IPS-20b (cell line): Measurements from ENCODE around the gene ZNF367.
"Not testable (repeated sequence)": the region's sequence is repeated elsewhere in the genome, so short reads cannot be mapped to it uniquely, and the experiment has no call there.

Experiments used
- H3K27ac ChIP-seq: one replicate; pipeline ENCODE4 v1.5.1; 2013; ENCODE audit warnings: low read length
- H3K27me3 ChIP-seq: 2 replicates; pipeline ENCODE4 v1.6.1; 2013; ENCODE audit warnings: mild to moderate bottlenecking, low read length, inconsistent platforms; ENCODE audit not compliant: insufficient read depth
- H3K36me3 ChIP-seq: 2 replicates; pipeline ENCODE4 v1.6.1; 2013; ENCODE audit warnings: low read depth, mild to moderate bottlenecking, inconsistent platforms, low read length, moderate library complexity; ENCODE audit not compliant: insufficient read depth
- H3K4me1 ChIP-seq: 2 replicates; pipeline ENCODE4 v1.6.1; 2013; ENCODE audit warnings: mild to moderate bottlenecking, control low read depth, inconsistent platforms, low read length, moderate library complexity; ENCODE audit not compliant: insufficient read depth
- H3K4me3 ChIP-seq: 2 replicates; pipeline ENCODE4 v1.5.1; 2013; ENCODE audit warnings: mild to moderate bottlenecking, low read length, inconsistent platforms
- H3K9ac ChIP-seq: 2 replicates; pipeline ENCODE4 v1.6.1; 2013; ENCODE audit warnings: low read depth, mild to moderate bottlenecking, inconsistent platforms, low read length, moderate library complexity
- H3K9me3 ChIP-seq: 2 replicates; pipeline ENCODE4 v1.6.1; 2013; ENCODE audit warnings: mild to moderate bottlenecking, low read depth, low read length, inconsistent platforms; ENCODE audit not compliant: insufficient read depth

ZNF367 gene

DNA sequence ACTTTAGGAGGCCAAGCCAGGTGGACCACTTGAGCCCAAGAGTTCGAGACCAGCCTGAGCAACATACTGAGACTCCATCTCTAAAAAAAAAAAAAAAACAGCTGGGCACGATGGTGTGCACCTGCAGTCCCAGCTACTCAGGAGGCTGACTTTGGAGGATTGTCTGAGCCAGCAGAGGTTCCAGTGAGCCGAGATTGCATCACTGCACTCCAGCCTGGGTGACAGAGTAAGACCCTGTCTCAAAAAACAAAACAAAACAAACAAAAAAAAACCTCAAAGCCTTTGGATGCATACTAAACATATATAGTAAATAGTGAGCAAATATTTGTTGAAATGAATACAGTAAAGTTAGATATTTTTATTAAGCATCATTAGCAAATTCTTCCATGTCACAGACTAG is 40.0 kb downstream of the ZNF367 start:
- Histone ChIP-seq H3K36me3 (no peaks in the 10 kb centered on the region), H3K4me3 (no peak overlapping the region), H3K9ac (no peak overlapping the region), H3K4me1 (peaks cover 12% of the 10 kb centered on the region), H3K27me3 (peaks cover 6% of the 10 kb centered on the region; the same call in 1 of the 2 replicates), H3K9me3 (no peaks in the 10 kb centered on the region), H3K27ac (no peak overlapping the region)

GRCh38 chr9:96376891-96377874 is 41.0 kb downstream of the ZNF367 start:
- H3K36me3 ChIP-seq, result no peaks in the 10 kb centered on the region
- H3K9ac ChIP-seq, result no peak overlapping the region
- H3K4me3 ChIP-seq, result no peak overlapping the region
- H3K9me3 ChIP-seq, result no peaks in the 10 kb centered on the region
- no peak overlapping the region for H3K27ac ChIP-seq
- H3K27me3 ChIP-seq, result no peaks in the 10 kb centered on the region
- H3K4me1 ChIP-seq, result peaks cover 8% of the 10 kb centered on the region; the same call in 1 of the 2 replicates

DNA sequence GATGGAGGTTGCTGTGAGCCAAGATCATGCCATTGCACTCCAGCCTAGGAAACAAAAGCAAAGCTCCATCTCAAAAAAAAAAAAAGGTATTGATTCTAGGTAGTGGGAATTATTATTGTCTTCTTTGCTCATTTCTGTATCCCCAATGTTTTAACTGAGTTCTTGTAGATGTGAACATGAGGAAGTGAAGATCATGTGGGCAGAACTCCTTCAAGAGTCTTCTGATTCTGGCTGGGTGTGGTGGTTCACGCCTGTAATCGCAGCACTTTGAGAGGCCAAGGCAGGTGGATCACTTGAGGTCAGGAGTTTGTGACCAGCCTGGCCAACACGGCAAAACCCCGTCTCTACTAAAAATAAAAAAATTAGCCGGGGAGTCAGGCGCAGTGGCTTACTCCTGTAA is 42.7 kb downstream of the ZNF367 start:
- H3K9me3 ChIP-seq, H3K4me3 ChIP-seq, H3K9ac ChIP-seq: not testable (repeated sequence)

DNA sequence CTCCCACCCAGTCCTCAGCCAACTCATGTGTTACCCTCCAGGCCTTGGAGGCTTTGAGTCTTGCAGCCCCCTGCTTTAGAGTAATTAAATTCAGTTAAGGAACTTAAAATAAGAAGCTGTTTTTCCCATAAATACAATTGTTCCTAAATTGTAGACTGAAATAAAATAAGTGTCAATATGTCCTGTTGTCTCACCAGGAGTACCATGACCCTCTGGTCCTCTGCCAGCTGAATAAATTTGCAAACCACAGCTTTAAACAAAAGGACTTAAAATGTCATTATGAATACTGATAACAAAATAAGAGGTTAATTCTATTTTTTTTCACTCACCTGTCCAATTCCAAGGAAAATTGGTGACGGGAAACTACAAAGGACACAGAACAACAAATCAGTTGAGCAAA is 50.2 kb downstream of the ZNF367 start:
- Histone ChIP-seq H3K36me3 (no peaks in the 10 kb centered on the region), H3K4me1 (no peaks in the 10 kb centered on the region), H3K27ac (no peak overlapping the region), H3K4me3 (no peak overlapping the region), H3K9ac (no peak overlapping the region), H3K9me3 (no peaks in the 10 kb centered on the region), H3K27me3 (no peaks in the 10 kb centered on the region)

More for the DNA sequence above, 42.7 kb downstream of the ZNF367 start:
- not testable (repeated sequence) for H3K27me3 ChIP-seq, H3K27ac ChIP-seq, H3K4me1 ChIP-seq, H3K36me3 ChIP-seq

DNA sequence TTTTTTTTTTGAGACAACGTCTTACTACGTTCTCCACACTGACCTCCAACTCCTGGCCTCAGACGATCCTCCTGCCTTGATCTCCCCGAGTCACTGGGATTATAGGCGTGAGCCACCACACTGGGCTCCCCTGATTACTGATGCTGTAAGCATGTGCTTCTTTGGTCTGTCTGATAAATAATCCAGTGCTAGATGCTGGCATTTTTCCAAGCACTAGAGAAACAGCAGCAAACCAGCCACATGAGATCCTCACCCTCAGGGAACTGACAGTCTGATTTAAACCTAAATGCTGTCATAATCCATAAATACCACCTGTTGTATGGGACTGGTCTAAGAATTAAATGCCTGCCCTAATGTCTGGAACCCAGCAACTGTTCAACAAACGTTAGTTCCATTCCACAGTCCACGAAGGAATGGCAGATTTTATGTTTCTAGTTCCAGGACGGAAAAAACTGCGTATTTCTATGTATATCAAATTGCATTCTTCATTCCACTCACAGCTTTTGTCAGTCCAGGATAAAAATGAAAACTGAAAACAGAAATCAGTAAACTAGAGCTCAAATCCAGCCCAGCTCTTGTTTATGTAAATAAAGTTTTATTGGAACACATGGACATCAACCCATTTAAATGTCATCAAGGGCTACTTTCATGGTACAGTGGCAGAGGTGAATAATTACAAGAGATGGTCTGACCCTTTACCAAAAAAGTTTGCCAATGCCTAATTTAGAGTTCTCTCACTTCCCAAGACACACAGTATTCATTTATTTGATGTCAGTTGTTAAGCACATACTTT is 54.8 kb downstream of the ZNF367 start:
- Histone ChIP-seq H3K4me1 (no peaks in the 10 kb centered on the region), H3K27me3 (no peaks in the 10 kb centered on the region), H3K36me3 (peaks cover 4% of the 10 kb centered on the region; the same call in 1 of the 2 replicates), H3K4me3 (no peak overlapping the region), H3K27ac (no peak overlapping the region), H3K9me3 (no peaks in the 10 kb centered on the region), H3K9ac (no peak overlapping the region)

DNA sequence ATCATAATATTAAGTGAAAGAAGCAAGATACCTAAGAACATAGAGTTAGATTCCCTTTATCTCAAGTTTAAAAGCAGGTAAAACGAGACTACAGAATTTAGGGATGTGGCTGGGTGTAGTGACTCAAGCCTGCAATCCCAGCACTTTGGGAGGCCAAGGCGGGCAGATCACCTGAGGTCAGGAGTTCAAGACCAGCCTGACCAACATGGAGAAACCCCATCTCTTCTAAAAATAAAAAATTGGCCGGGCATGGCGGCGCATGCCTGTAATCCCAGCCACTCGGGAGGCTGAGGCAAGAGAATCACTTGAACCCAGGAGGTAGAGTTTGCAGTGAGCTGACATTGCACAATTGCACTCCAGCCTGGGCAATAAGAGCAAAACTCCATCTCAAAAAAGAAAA is 56.1 kb downstream of the ZNF367 start:
- H3K9ac ChIP-seq, H3K27me3 ChIP-seq, H3K9me3 ChIP-seq, H3K4me1 ChIP-seq, H3K36me3 ChIP-seq, H3K27ac ChIP-seq, H3K4me3 ChIP-seq: not testable (repeated sequence)

- no peak overlapping the region for H3K4me3 ChIP-seq
- H3K27me3 ChIP-seq, result no peaks in the 10 kb centered on the region
- H3K27ac ChIP-seq, result no peak overlapping the region
- H3K9ac ChIP-seq, result no peak overlapping the region
- H3K4me1 ChIP-seq, result no peaks in the 10 kb centered on the region
- H3K9me3 ChIP-seq, result no peaks in the 10 kb centered on the region
- peaks cover 4% of the 10 kb centered on the region; the same call in 1 of the 2 replicates for H3K36me3 ChIP-seq
Measured at GRCh38 chr9:96361668-96362067, 56.5 kb downstream of the ZNF367 start.

- peaks cover 4% of the 10 kb centered on the region; the same call in 1 of the 2 replicates for H3K36me3 ChIP-seq
- no peaks in the 10 kb centered on the region for H3K9me3 ChIP-seq
- no peak overlapping the region for H3K9ac ChIP-seq
- H3K4me1 ChIP-seq, result no peaks in the 10 kb centered on the region
- no peak overlapping the region for H3K27ac ChIP-seq
- H3K4me3 ChIP-seq, result no peak overlapping the region
- H3K27me3 ChIP-seq, result no peaks in the 10 kb centered on the region
Measured at GRCh38 chr9:96360976-96361375, 57.2 kb downstream of the ZNF367 start.

- H3K9me3 ChIP-seq, H3K4me1 ChIP-seq, H3K36me3 ChIP-seq, H3K27me3 ChIP-seq, H3K27ac ChIP-seq, H3K4me3 ChIP-seq, H3K9ac ChIP-seq: not testable (repeated sequence)
Measured at GRCh38 chr9:96360523-96360922, 57.6 kb downstream of the ZNF367 start.

DNA sequence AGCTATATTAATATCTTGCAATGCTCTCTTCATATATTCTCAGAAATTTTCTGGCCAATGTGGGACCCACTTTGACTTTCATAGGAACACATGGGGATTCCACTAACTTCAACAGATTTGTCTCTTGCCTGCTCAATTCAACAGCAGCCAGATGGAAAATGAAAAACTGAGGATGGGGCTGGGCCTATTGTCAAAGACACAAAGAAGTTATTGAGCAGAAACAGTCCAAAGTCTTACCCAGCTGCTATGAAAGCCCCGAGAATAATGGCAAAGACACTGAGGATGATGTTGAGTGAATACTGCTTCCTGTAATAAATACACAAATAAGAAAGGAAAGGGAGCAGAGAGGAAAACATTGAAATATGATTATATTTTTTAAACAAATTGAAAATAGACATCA is 67.3 kb downstream of the ZNF367 start:
- no peaks in the 10 kb centered on the region for H3K9me3 ChIP-seq
- peaks cover 5% of the 10 kb centered on the region; the same call in 1 of the 2 replicates for H3K4me1 ChIP-seq
- no peak overlapping the region for H3K9ac ChIP-seq
- no peaks in the 10 kb centered on the region for H3K27me3 ChIP-seq
- H3K27ac ChIP-seq, result no peak overlapping the region
- H3K36me3 ChIP-seq, result no peaks in the 10 kb centered on the region
- H3K4me3 ChIP-seq, result no peak overlapping the region

DNA sequence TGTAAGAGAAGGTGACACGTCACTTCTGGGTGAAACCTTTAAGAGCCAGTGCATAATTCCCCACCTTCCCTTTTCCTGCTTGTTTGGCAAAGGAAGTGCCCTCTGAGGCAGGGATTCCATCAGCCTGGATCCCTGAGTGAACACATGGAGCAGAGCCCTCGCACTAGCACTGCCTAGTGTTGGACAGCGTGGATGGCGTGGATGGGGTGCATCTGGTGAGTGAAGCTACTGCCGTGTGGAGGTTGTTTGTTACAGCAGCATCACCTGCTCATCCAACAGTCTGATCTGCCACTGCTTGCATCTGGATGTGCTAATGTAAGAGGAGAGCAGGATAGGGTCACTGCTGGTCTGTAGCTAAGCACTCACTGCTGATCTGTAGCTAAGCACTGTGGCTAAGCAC is 69.9 kb downstream of the ZNF367 start:
- Histone ChIP-seq H3K27ac (no peak overlapping the region), H3K4me3 (no peak overlapping the region), H3K4me1 (peaks cover 28% of the 10 kb centered on the region)

More for the DNA sequence above, 69.9 kb downstream of the ZNF367 start:
- Histone ChIP-seq H3K36me3 (no peaks in the 10 kb centered on the region), H3K9ac (no peak overlapping the region), H3K9me3 (no peaks in the 10 kb centered on the region), H3K27me3 (no peaks in the 10 kb centered on the region)
